HEK293 (cell line): ENCODE data around the gene TMEM106C.

Source experiments
- CTCF ChIA-PET: fragments of 350-600 bp; formaldehyde crosslinking; extraction: SDS; loops from one replicate; lab custom pipeline; 2021; ENCODE audit warnings: antibody characterized with exemption; lab: Yijun Ruan, JAX
- POLR2A ChIA-PET: fragments of 300-600 bp; formaldehyde crosslinking; extraction: SDS; loops from one replicate; lab custom pipeline; 2020; ENCODE audit warnings: antibody characterized with exemption, inconsistent platforms; lab: Yijun Ruan, JAX
- H3K27ac ChIP-seq: fragments of 200-500 bp; sonication (Bioruptor generic); 2 replicates; pipeline ENCODE4 v1.5.1; 2014; ENCODE audit warnings: low read depth, low read length, control low read depth, inconsistent platforms; ENCODE audit errors: extremely low read depth
- H3K36me3 ChIP-seq, 2 experiments: fragments of 200-500 bp in 1 of 2; sonication (Bioruptor generic) in 1 of 2; 1 replicate in 1 of 2; 2 replicates in 1 of 2; pipeline ENCODE4 v1.5.1; 2014 to 2017; ENCODE audit warnings: inconsistent platforms in 2 of 2, low read length in 2 of 2; ENCODE audit not compliant: control insufficient read depth in 2 of 2, insufficient read depth in 1 of 2
- H3K4me1 ChIP-seq: fragments of 200-500 bp; sonication (Bioruptor generic); 2 replicates; pipeline ENCODE4 v1.5.1; 2014; ENCODE audit warnings: mild to moderate bottlenecking, low read length, inconsistent platforms; ENCODE audit not compliant: control insufficient read depth, insufficient read depth
- H3K4me3 ChIP-seq: 2 replicates; pipeline ENCODE4 v1.5.1; 2011; ENCODE audit warnings: low read depth, mild to moderate bottlenecking, control low read depth, low read length, moderate library complexity
- H3K9me3 ChIP-seq: fragments of 200-500 bp; sonication (Bioruptor generic); 2 replicates; pipeline ENCODE4 v1.5.1; 2014; ENCODE audit warnings: low read depth, low read length, inconsistent platforms; ENCODE audit not compliant: control insufficient read depth, insufficient read depth
- GLI2 ChIP-seq: fragments of 450-650 bp; formaldehyde crosslinking; IDR thresholded peaks from 2 replicates; pipeline ENCODE4; 2017; ENCODE audit warnings: missing biosample characterization, missing genetic modification characterization, low read depth, borderline replicate concordance
- KLF10 ChIP-seq: fragments of 450-650 bp; IDR thresholded peaks from 2 replicates; pipeline ENCODE4 v1.5.1; 2018; ENCODE audit warnings: missing biosample characterization, mild to moderate bottlenecking, missing genetic modification characterization
- KLF8 ChIP-seq: fragments of 450-650 bp; formaldehyde crosslinking; IDR thresholded peaks from 2 replicates; pipeline ENCODE4 v1.5.1; 2016; ENCODE audit warnings: missing biosample characterization, missing genetic modification characterization
- PBX3 ChIP-seq: sonication (generic); formaldehyde crosslinking; IDR thresholded peaks from 2 replicates; pipeline ENCODE4 v1.8.1; 2022; ENCODE audit warnings: mild to moderate bottlenecking, moderate library complexity, missing genetic modification reagents
- PRDM10 ChIP-seq: fragments of 450-650 bp; formaldehyde crosslinking; IDR thresholded peaks from 2 replicates; pipeline ENCODE4 v1.5.1; 2016; ENCODE audit warnings: missing biosample characterization, missing genetic modification characterization
- TSHZ1 ChIP-seq: fragments of 450-650 bp; formaldehyde crosslinking; IDR thresholded peaks from 2 replicates; pipeline ENCODE4 v1.5.1; 2016; ENCODE audit warnings: missing biosample characterization, missing genetic modification characterization, borderline replicate concordance
- YY2 ChIP-seq: fragments of 450-650 bp; formaldehyde crosslinking; IDR thresholded peaks from 2 replicates; pipeline ENCODE4 v1.5.1; 2016; ENCODE audit warnings: missing biosample characterization, missing genetic modification characterization
- ZBTB1 ChIP-seq: fragments of 450-650 bp; formaldehyde crosslinking; IDR thresholded peaks from 2 replicates; pipeline ENCODE4 v1.5.1; 2016; ENCODE audit warnings: missing biosample characterization, missing genetic modification characterization
- ZBTB11 ChIP-seq: fragments of 450-650 bp; formaldehyde crosslinking; conservative IDR thresholded peaks from 2 replicates; pipeline ENCODE4 v1.5.1; 2016; ENCODE audit warnings: low read depth, missing biosample characterization, missing genetic modification characterization
- ZBTB7A ChIP-seq: fragments of 450-650 bp; formaldehyde crosslinking; IDR thresholded peaks from 2 replicates; pipeline ENCODE4 v1.5.1; 2016; ENCODE audit warnings: low read depth, missing biosample characterization, missing genetic modification characterization
- ZFP3 ChIP-seq: fragments of 450-650 bp; formaldehyde crosslinking; IDR thresholded peaks from 2 replicates; pipeline ENCODE4 v1.5.1; 2016; ENCODE audit warnings: low read depth, missing biosample characterization, missing genetic modification characterization
- ZFP37 ChIP-seq: fragments of 450-650 bp; formaldehyde crosslinking; IDR thresholded peaks from 2 replicates; pipeline ENCODE4 v1.5.1; 2016; ENCODE audit warnings: missing biosample characterization, missing genetic modification characterization
- ZFP41 ChIP-seq: fragments of 450-650 bp; formaldehyde crosslinking; IDR thresholded peaks from 2 replicates; pipeline ENCODE4 v1.5.1; 2016; ENCODE audit warnings: missing biosample characterization, missing genetic modification characterization, borderline replicate concordance
- ZNF2 ChIP-seq: fragments of 450-650 bp; formaldehyde crosslinking; IDR thresholded peaks from 2 replicates; pipeline ENCODE4 v1.5.1; 2016; ENCODE audit warnings: missing biosample characterization, missing genetic modification characterization
- ZNF324 ChIP-seq: fragments of 450-650 bp; formaldehyde crosslinking; IDR thresholded peaks from 2 replicates; pipeline ENCODE4 v1.5.1; 2016; ENCODE audit warnings: missing biosample characterization, missing genetic modification characterization
- ZNF391 ChIP-seq: fragments of 450-650 bp; formaldehyde crosslinking; IDR thresholded peaks from 2 replicates; pipeline ENCODE4 v1.5.1; 2016; ENCODE audit warnings: low read depth, missing biosample characterization, missing genetic modification characterization, borderline replicate concordance
- ZNF394 ChIP-seq: fragments of 450-650 bp; formaldehyde crosslinking; IDR thresholded peaks from 2 replicates; pipeline ENCODE4 v1.5.1; 2016; ENCODE audit warnings: missing biosample characterization, missing genetic modification characterization, mild to moderate bottlenecking, moderate library complexity, borderline replicate concordance
- ZNF530 ChIP-seq: fragments of 450-650 bp; formaldehyde crosslinking; IDR thresholded peaks from 2 replicates; pipeline ENCODE4 v1.5.1; 2016; ENCODE audit warnings: low read depth, missing biosample characterization, missing genetic modification characterization
- ZNF585B ChIP-seq: fragments of 450-650 bp; formaldehyde crosslinking; IDR thresholded peaks from 2 replicates; pipeline ENCODE4 v1.5.1; 2016; ENCODE audit warnings: missing biosample characterization, missing genetic modification characterization
- ZNF626 ChIP-seq: fragments of 450-650 bp; sonication (Bioruptor Pico); formaldehyde crosslinking; IDR thresholded peaks from 2 replicates; pipeline ENCODE4 v1.5.1; 2018; ENCODE audit warnings: missing biosample characterization, missing genetic modification characterization, inconsistent platforms
- ZXDB ChIP-seq: fragments of 450-650 bp; formaldehyde crosslinking; IDR thresholded peaks from 2 replicates; pipeline ENCODE4 v1.5.1; 2016; ENCODE audit warnings: missing biosample characterization, missing genetic modification characterization

TMEM106C gene

GRCh38 chr12:47999816-48000215, 36.4 kb downstream of the TMEM106C start:
- H3K27ac ChIP-seq: no peak overlapping the region
- POLR2A ChIA-PET: no interaction called here
- no peaks in the 10 kb centered on the region for H3K9me3 ChIP-seq
- no peak overlapping the region for H3K4me3 ChIP-seq
- peaks cover 18% of the 10 kb centered on the region for H3K4me1 ChIP-seq
- TF ChIP-seq KLF8 (tag by site-specific recombination) (no peak), PRDM10 (tag by site-specific recombination) (no peak), ZXDB (tag by site-specific recombination) (no peak), PBX3 (no peak), ZFP41 (tag by site-specific recombination) (no peak), ZNF2 (no peak), YY2 (tag by site-specific recombination) (no peak), ZNF324 (no peak), TSHZ1 (tag by site-specific recombination) (no peak), ZNF391 (tag by site-specific recombination) (no peak), ZBTB7A (tag by site-specific recombination) (no peak), ZBTB1 (tag by site-specific recombination) (no peak), ZNF626 (tag by site-specific recombination) (no peak), ZNF394 (no peak)
- peaks cover 0 to 24% of the 10 kb centered on the region in 2 experiments; a peak in 1 of 3 replicates for H3K36me3 ChIP-seq
- CTCF ChIA-PET: no interaction called here

GRCh38 chr12:48000878-48001504, 37.6 kb downstream of the TMEM106C start:
- peak overlapping the region; percentile 44 for H3K4me3 ChIP-seq
- no peaks in the 10 kb centered on the region for H3K9me3 ChIP-seq
- peaks cover 18% of the 10 kb centered on the region for H3K4me1 ChIP-seq
- ChIA-PET CTCF (interaction anchor here (0.7 to 1.2 kb wide), 3 partner anchors 7 to 286 kb away, joined by 3 to 4 read pairs (median 3); partner anchors contain the start of gene TMEM106C), POLR2A (interaction anchor here (0.6 to 1.6 kb wide), 2 partner anchors 118 to 156 kb away, joined by 3 to 6 read pairs; partner anchors contain the start of genes ASB8 and PFKM)
- H3K36me3 ChIP-seq: peaks cover 0 to 13% of the 10 kb centered on the region in 2 experiments; a peak in 1 of 3 replicates
- H3K27ac ChIP-seq: peak overlapping the region; percentile 74
- TF ChIP-seq KLF10 (tag by site-specific recombination) (peak; percentile 42), ZNF585B (tag by site-specific recombination) (no peak), GLI2 (tag by site-specific recombination) (no peak), ZFP3 (tag by site-specific recombination) (no peak), ZNF530 (tag by site-specific recombination) (no peak), ZFP37 (tag by site-specific recombination) (no peak), ZBTB11 (tag by site-specific recombination) (no peak), ZNF626 (tag by site-specific recombination) (no peak), PBX3 (0 out of 2 replicates have a peak, but pooled peaks have one; percentile 15)
